Brain pericyte (primary cell): ENCODE results near the gene YBX2.

Source experiments
- DNase-seq: peaks from one replicate; pipeline ENCODE4 v3.0.0-alpha.2; 2012; ENCODE audit warnings: low read depth, low spot score

YBX2 gene

GRCh38 chr17:7266784-7267183 is 27.7 kb downstream of the YBX2 start:
- no peak for DNase-seq

DNA sequence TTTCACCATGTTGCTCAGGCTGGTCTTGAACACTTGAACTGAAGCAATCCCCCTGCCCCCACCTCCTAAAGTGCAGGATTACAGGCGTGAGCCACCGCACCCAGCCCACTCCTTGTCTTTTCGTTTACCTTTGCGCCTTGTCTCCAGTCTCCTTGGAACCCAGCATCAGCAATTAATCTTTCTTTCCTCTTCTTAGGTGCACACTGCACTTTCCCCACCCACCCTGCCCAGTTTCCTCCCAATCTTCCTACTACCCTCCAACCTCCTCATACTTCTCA is 30.7 kb downstream of the YBX2 start:
- no peak for DNase-seq

- no peak for DNase-seq
Measured at GRCh38 chr17:7262935-7263800, 31.3 kb downstream of the YBX2 start.

GRCh38 chr17:7262192-7262934 is 32.1 kb downstream of the YBX2 start, which contains the start of gene CLDN7:
CLDN7 (minus strand) TSS chr17:7262478; CDS start chr17:7262043, 435 bp downstream.
- DNase-seq = no peak

- no peak for DNase-seq
Measured at GRCh38 chr17:7261379-7262191, 32.9 kb downstream of the YBX2 start.

- DNase-seq = no peak
Measured at GRCh38 chr17:7260651-7261378, 33.6 kb downstream of the YBX2 start.

GRCh38 chr17:7260151-7260550 is 34.3 kb downstream of the YBX2 start:
- DNase-seq = no peak

GRCh38 chr17:7259555-7259889 is 34.9 kb downstream of the YBX2 start:
- no peak for DNase-seq

DNA sequence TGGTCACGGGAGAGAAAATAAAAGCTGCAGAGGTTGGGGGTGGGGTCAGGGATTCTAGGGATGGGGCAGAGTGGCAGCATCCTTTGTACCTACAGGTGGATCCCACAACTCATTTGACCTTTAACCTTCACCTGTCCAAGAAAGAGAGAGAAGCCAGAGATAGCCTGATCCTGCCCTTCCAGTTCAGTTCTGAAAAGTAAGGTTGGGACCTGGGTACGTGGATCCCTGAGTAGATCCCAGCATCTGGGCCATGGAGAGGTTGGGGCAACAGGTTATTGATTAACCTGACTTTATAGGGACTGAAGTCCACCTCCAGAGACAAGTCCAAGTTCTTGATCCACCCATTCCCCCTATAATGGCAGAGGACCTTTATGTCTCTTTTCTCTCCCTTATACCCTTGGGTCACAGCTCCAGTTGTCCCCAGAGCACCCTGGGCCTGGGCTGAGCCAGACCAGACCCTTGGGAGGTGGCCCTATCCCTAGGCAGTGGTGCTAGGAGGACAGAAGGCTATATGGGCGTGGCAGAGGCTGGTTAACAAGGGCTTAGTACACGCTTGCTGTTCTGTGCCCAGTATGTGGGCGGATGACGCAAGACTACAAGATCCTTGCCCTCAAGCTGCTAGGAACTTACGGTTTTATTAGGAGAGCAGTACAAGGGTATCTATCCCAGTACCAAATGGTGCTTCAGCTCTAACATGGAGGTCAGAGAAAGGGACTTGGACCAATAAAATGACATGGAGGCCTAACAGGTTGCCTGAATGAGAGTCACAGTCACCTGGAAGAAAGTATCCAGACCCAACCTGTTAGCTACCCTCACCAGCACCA is 35.5 kb downstream of the YBX2 start:
- DNase-seq = no peak

- DNase-seq = no peak
Measured at GRCh38 chr17:7256766-7257456, 37.5 kb downstream of the YBX2 start.

DNA sequence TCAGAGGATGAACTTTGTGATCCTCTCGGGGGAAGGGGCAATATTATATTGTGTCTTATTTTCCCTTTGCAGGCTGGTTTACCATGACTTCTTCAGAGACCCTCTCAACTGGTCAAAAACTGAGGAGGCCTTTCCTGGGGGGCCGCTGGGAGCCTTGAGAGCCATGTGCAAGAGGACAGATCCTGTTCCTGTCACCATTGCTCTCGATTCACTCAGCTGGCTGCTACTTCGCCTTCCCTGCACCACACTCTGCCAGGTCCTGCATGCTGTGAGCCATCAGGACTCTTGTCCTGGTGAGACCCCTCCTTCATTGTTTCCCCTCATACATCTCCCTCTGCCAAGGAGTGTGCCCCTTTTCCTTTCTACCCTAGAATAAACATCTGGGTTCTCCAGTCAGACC is 39.9 kb downstream of the YBX2 start:
- DNase-seq = no peak

GRCh38 chr17:7253082-7253481 is 41.4 kb downstream of the YBX2 start:
- no peak for DNase-seq

GRCh38 chr17:7252176-7253043 is 42.0 kb downstream of the YBX2 start, which contains the start of gene ELP5:
ELP5 (plus strand) TSS chr17:7252215; CDS start chr17:7252551, 336 bp downstream.
- DNase-seq = peak; percentile 97

DNA sequence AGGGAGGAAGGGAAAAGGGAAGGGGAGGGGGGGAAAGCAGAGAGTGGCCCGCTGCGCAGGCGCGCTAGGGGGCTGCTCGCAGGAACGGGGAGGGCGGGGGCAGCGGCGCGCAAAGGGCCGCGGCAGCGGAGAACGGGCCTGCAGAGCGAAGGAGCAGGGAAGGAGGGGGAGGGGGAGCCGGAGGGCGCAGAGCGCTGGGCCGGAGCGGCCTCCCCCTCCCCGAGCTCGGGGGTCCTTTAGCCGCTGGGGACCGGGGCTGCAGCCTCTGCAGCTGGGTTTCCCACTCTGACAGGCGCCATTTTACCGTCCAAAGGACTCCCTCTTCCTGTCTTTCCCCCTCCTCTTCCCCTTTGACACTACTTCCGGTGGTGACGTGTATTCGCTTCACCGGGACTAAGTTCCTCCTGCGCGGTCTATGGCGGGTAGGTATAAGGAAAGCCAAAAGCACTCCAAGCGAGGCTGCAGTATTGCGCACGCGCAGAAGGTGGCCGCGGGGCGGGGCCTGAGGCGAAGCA is 42.7 kb downstream of the YBX2 start, which contains the start of gene CTDNEP1:
Gene CTDNEP1 (minus strand): TSS at position 74 of the 515 bp plus-strand sequence. CDS start 438 bp downstream, outside the sequence.
- DNase-seq = no peak

- no peak for DNase-seq
Measured at GRCh38 chr17:7250695-7251627, 43.5 kb downstream of the YBX2 start.

GRCh38 chr17:7249830-7250229 is 44.6 kb downstream of the YBX2 start:
- no peak for DNase-seq

- DNase-seq = no peak
Measured at GRCh38 chr17:7249214-7249613, 45.2 kb downstream of the YBX2 start.

DNA sequence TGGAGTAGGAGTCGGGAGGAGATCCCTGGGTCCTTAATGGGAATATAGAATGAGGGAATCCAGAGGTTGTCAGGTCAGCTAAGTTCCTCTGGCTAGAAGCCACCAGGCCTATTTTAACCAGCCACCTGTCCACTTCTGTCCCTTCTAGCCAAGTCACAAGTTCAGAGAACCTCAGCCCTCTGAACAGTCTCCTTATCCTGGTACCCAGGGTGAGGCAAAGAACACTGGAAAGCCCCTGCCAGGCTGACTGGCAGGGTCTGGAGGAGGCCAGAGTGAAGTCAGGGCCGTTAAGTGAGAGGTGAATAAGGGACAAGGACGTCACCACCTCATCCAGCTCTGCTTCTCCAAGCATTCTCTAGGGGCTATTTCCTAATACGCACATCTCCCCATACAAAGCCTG is 45.6 kb downstream of the YBX2 start:
- no peak for DNase-seq
